ENCODE data around the gene CDC37.
A peak's percentile ranks its signal among the peaks of the same experiment; 100 is the strongest.

Gene CDC37

DNA sequence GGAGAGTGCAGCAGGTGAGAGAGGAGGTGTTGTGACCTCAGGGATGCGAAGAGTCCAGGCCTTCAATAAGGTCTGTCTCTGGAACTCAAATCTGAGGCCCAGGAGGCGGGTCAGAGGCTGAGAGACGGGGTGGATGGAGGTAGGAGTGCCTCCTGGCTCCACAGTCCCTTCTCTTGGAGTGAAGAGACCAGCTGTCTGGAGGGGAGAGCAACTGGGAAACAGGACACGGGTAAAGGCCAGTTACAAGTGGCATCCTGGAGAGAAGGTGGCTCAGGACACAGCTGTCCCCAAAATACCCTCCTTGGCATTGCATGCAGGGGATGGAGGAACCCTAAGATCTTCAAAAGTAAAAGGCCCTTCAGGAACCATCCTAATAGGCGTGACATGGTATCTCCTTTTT, 36.2 kb upstream of the CDC37 start:
- DNase-seq: no peak
- Histone ChIP-seq H3K4me3 (ENCODE audit: low read depth, low read length) (no peak overlapping the region), H3K27ac (no peak overlapping the region), H3K36me3 (replicated peaks) (no peaks in the 10 kb centered on the region), H3K27me3 (replicated peaks) (no peaks in the 10 kb centered on the region)
- in situ Hi-C loops (cut with HindIII; ENCODE audit: low pct_ligation_motif_present, low sequenced_read_pairs): no loop called here
- TF ChIP-seq CTCF (IDR thresholded peaks at IDR 0.05; ENCODE audit: low read depth, low read length, missing control alignments): no peak

DNA sequence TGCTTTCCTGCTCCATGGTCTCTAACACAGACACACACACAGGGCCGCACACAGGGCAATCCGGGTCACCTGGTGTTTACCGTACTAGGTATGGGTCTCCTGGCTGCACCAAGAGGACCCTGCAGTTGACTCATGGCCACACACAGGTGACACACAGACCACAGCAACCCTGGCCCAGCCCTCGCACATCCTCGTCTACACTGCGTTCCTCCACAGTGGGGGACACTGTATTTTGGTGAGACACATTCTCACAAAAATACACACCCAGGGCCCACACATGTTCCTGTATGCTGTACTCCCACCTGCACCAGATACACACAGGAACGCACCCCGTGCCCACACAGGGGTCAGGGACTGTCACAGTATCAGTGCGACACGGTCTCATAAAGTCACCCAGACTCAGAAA, 29.8 kb upstream of the CDC37 start:
- no peak for TF ChIP-seq CTCF (IDR thresholded peaks at IDR 0.05; ENCODE audit: low read depth, low read length, missing control alignments)
- no peak for DNase-seq
- Histone ChIP-seq H3K4me3 (ENCODE audit: low read depth, low read length) (no peak overlapping the region), H3K36me3 (replicated peaks) (no peaks in the 10 kb centered on the region), H3K27me3 (replicated peaks) (no peaks in the 10 kb centered on the region), H3K27ac (no peak overlapping the region)
- in situ Hi-C loops (cut with HindIII; ENCODE audit: low pct_ligation_motif_present, low sequenced_read_pairs): no loop called here

- no peak overlapping the region for H3K27ac ChIP-seq
- no peak for DNase-seq
- H3K4me3 ChIP-seq (ENCODE audit: low read depth, low read length): peak overlapping the region; percentile 27
- TF ChIP-seq CTCF (IDR thresholded peaks at IDR 0.05; ENCODE audit: low read depth, low read length, missing control alignments): no peak
- H3K36me3 ChIP-seq (replicated peaks): no peaks in the 10 kb centered on the region
- H3K27me3 ChIP-seq (replicated peaks): no peaks in the 10 kb centered on the region
- in situ Hi-C loops (cut with HindIII; ENCODE audit: low pct_ligation_motif_present, low sequenced_read_pairs): no loop called here
Measured at GRCh38 chr19:10432736-10433130, 29.4 kb upstream of the CDC37 start.

- no peak for TF ChIP-seq CTCF (IDR thresholded peaks at IDR 0.05; ENCODE audit: low read depth, low read length, missing control alignments)
- DNase-seq: no peak
- Histone ChIP-seq H3K36me3 (replicated peaks) (no peaks in the 10 kb centered on the region), H3K4me3 (ENCODE audit: low read depth, low read length) (peak overlapping the region; percentile 58), H3K27ac (no peak overlapping the region), H3K27me3 (replicated peaks) (no peaks in the 10 kb centered on the region)
- in situ Hi-C loops (cut with HindIII; ENCODE audit: low pct_ligation_motif_present, low sequenced_read_pairs): no loop called here
Measured at GRCh38 chr19:10431943-10432735, 28.8 kb upstream of the CDC37 start.

DNA sequence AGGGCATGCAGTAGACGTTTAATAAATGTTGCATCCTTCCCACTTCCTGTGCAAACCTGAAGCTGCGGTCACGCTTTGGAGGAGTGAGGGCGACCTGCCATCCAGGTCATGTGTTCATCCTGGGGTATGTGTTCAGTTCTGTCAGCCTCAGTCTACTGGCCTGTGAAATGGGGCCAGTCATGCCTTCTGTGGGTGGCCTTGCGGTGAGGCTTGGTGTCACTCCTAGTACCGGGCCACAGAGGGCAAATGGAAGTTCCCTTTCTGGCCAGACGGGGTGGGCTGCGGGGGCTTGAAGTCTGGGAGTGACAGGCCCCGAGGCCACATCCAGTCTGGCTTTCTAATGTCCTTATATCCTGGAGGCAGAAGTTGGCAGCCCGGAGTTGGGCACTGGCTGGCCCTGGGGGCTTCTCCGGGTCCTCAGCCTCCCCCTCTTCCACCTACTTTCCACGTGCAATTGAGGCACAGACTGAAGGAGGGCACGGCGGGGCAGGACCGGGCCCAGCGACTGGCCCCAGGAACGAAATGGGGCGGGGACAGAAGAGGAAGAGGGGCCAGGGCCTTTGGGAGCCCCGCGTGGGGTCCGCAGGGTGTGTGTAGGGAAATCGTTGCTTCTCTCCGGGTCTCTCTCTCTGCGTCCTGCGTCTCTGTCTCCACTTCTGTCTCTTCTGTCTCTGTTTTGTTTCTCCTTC, 28.1 kb upstream of the CDC37 start:
- H3K27me3 ChIP-seq (replicated peaks): no peaks in the 10 kb centered on the region
- no peak for DNase-seq
- no peaks in the 10 kb centered on the region for H3K36me3 ChIP-seq (replicated peaks)
- no peak for TF ChIP-seq CTCF (IDR thresholded peaks at IDR 0.05; ENCODE audit: low read depth, low read length, missing control alignments)
- no peak overlapping the region for H3K27ac ChIP-seq
- in situ Hi-C loops (cut with HindIII; ENCODE audit: low pct_ligation_motif_present, low sequenced_read_pairs): no loop called here
- peak overlapping the region; percentile 58 for H3K4me3 ChIP-seq (ENCODE audit: low read depth, low read length)
